Stimulated activated naive CD8-positive, alpha-beta T cell treated with anti-CD3 and anti-CD28 coated beads, Interleukin-15, Interleukin-2, amounts not matched to agents 100 ng/mL and 50 ng/mL, for 24 hours (primary cell): ENCODE measurements around the gene CHD5.
"Not testable (repeated sequence)": the region's sequence is repeated elsewhere in the genome, so short reads cannot be mapped to it uniquely, and the experiment has no call there.

Source experiments
- H3K27ac Mint-ChIP-seq: one replicate; pipeline ENCODE4 v1.8.0; 2021; ENCODE audit warnings: mild to moderate bottlenecking, mixed read lengths
- H3K27me3 Mint-ChIP-seq: one replicate; pipeline ENCODE4 v1.8.0; 2021; ENCODE audit warnings: mixed read lengths
- H3K36me3 Mint-ChIP-seq: one replicate; pipeline ENCODE4 v1.8.0; 2021; ENCODE audit warnings: low read depth, mixed read lengths
- H3K4me1 Mint-ChIP-seq: one replicate; pipeline ENCODE4 v1.8.0; 2021; ENCODE audit warnings: low read depth, mixed read lengths
- H3K4me3 Mint-ChIP-seq: one replicate; pipeline ENCODE4 v1.8.0; 2021; ENCODE audit warnings: mild to moderate bottlenecking, mixed read lengths
- H3K9me3 Mint-ChIP-seq: one replicate; pipeline ENCODE4 v1.8.0; 2021; ENCODE audit warnings: mixed read lengths

The CHD5 gene

GRCh38 chr1:6068932-6069331, 111.2 kb downstream of the CHD5 start:
- Mint-ChIP-seq H3K4me3 (no peak overlapping the region), H3K27me3 (no peaks in the 10 kb centered on the region), H3K9me3 (no peaks in the 10 kb centered on the region), H3K4me1 (no peaks in the 10 kb centered on the region), H3K27ac (no peak overlapping the region), H3K36me3 (peaks cover 22% of the 10 kb centered on the region)

GRCh38 chr1:6068073-6068472, 112.0 kb downstream of the CHD5 start:
- Mint-ChIP-seq H3K27me3 (no peaks in the 10 kb centered on the region), H3K4me3 (no peak overlapping the region), H3K36me3 (peaks cover 25% of the 10 kb centered on the region), H3K9me3 (no peaks in the 10 kb centered on the region), H3K27ac (no peak overlapping the region), H3K4me1 (no peaks in the 10 kb centered on the region)

GRCh38 chr1:6066680-6067079, 113.4 kb downstream of the CHD5 start:
- no peak overlapping the region for H3K27ac Mint-ChIP-seq
- H3K27me3 Mint-ChIP-seq: no peaks in the 10 kb centered on the region
- H3K36me3 Mint-ChIP-seq: peaks cover 33% of the 10 kb centered on the region
- no peaks in the 10 kb centered on the region for H3K9me3 Mint-ChIP-seq
- peaks cover 4% of the 10 kb centered on the region for H3K4me1 Mint-ChIP-seq
- no peak overlapping the region for H3K4me3 Mint-ChIP-seq

GRCh38 chr1:6065093-6065858, 114.8 kb downstream of the CHD5 start:
- H3K36me3 Mint-ChIP-seq: peaks cover 34% of the 10 kb centered on the region
- no peak overlapping the region for H3K27ac Mint-ChIP-seq
- H3K27me3 Mint-ChIP-seq: no peaks in the 10 kb centered on the region
- H3K9me3 Mint-ChIP-seq: no peaks in the 10 kb centered on the region
- H3K4me3 Mint-ChIP-seq: no peak overlapping the region
- peaks cover 4% of the 10 kb centered on the region for H3K4me1 Mint-ChIP-seq

GRCh38 chr1:6063532-6064053, 116.5 kb downstream of the CHD5 start:
- H3K4me3 Mint-ChIP-seq, H3K27ac Mint-ChIP-seq, H3K4me1 Mint-ChIP-seq, H3K27me3 Mint-ChIP-seq, H3K9me3 Mint-ChIP-seq: not testable (repeated sequence)
- H3K36me3 Mint-ChIP-seq: peaks cover 45% of the 10 kb centered on the region

GRCh38 chr1:6062670-6063069, 117.5 kb downstream of the CHD5 start:
- no peaks in the 10 kb centered on the region for H3K27me3 Mint-ChIP-seq
- peaks cover 48% of the 10 kb centered on the region for H3K36me3 Mint-ChIP-seq
- H3K4me3 Mint-ChIP-seq: no peak overlapping the region
- peaks cover 4% of the 10 kb centered on the region for H3K4me1 Mint-ChIP-seq
- H3K27ac Mint-ChIP-seq: no peak overlapping the region
- H3K9me3 Mint-ChIP-seq: no peaks in the 10 kb centered on the region

- Mint-ChIP-seq H3K4me3 (no peak overlapping the region), H3K9me3 (no peaks in the 10 kb centered on the region), H3K36me3 (peaks cover 39% of the 10 kb centered on the region), H3K27me3 (no peaks in the 10 kb centered on the region), H3K27ac (no peak overlapping the region), H3K4me1 (peaks cover 6% of the 10 kb centered on the region)
These were observed 120.3 kb downstream of the CHD5 start for GRCh38 chr1:6059866-6060265.

GRCh38 chr1:6057170-6057845, 122.8 kb downstream of the CHD5 start:
- Mint-ChIP-seq H3K4me3 (no peak overlapping the region), H3K27me3 (no peaks in the 10 kb centered on the region), H3K9me3 (no peaks in the 10 kb centered on the region), H3K27ac (no peak overlapping the region), H3K4me1 (peaks cover 3% of the 10 kb centered on the region), H3K36me3 (peaks cover 51% of the 10 kb centered on the region)

- Mint-ChIP-seq H3K4me3 (no peak overlapping the region), H3K27me3 (no peaks in the 10 kb centered on the region), H3K4me1 (peaks cover 3% of the 10 kb centered on the region), H3K36me3 (peaks cover 49% of the 10 kb centered on the region), H3K9me3 (no peaks in the 10 kb centered on the region), H3K27ac (peak overlapping the region; percentile 7)
These were observed 123.6 kb downstream of the CHD5 start for GRCh38 chr1:6056572-6056948.

GRCh38 chr1:6054596-6054995, 125.5 kb downstream of the CHD5 start:
- peaks cover 3% of the 10 kb centered on the region for H3K4me1 Mint-ChIP-seq
- H3K4me3 Mint-ChIP-seq: no peak overlapping the region
- H3K27me3 Mint-ChIP-seq: no peaks in the 10 kb centered on the region
- peaks cover 49% of the 10 kb centered on the region for H3K36me3 Mint-ChIP-seq
- H3K9me3 Mint-ChIP-seq: no peaks in the 10 kb centered on the region
- no peak overlapping the region for H3K27ac Mint-ChIP-seq

- Mint-ChIP-seq H3K4me3 (no peak overlapping the region), H3K27ac (no peak overlapping the region), H3K27me3 (no peaks in the 10 kb centered on the region), H3K4me1 (peaks cover 3% of the 10 kb centered on the region), H3K36me3 (peaks cover 50% of the 10 kb centered on the region), H3K9me3 (no peaks in the 10 kb centered on the region)
These were observed 126.9 kb downstream of the CHD5 start for GRCh38 chr1:6053206-6053546.

GRCh38 chr1:6052543-6053205, 127.4 kb downstream of the CHD5 start:
- H3K27ac Mint-ChIP-seq: no peak overlapping the region
- peaks cover 3% of the 10 kb centered on the region for H3K4me1 Mint-ChIP-seq
- no peaks in the 10 kb centered on the region for H3K27me3 Mint-ChIP-seq
- peaks cover 51% of the 10 kb centered on the region for H3K36me3 Mint-ChIP-seq
- H3K9me3 Mint-ChIP-seq: no peaks in the 10 kb centered on the region
- no peak overlapping the region for H3K4me3 Mint-ChIP-seq
